PC-9 (cell line): ENCODE measurements around the gene SCML1.

ENCODE experiments used
- EZH2 ChIP-seq: fragments of 200-600 bp; sonication (generic); IDR thresholded peaks from 2 replicates; pipeline ENCODE4 v1.8.0; 2017; ENCODE audit warnings: antibody characterized with exemption, low read depth
- TF ChIP-seq, protein P1 (sequence below): fragments of 200-600 bp; sonication (generic); conservative IDR thresholded peaks from 2 replicates; pipeline ENCODE4 v1.6.1; 2017; ENCODE audit warnings: mixed run types, antibody characterized with exemption, mild to moderate bottlenecking, moderate library complexity

DNA sequence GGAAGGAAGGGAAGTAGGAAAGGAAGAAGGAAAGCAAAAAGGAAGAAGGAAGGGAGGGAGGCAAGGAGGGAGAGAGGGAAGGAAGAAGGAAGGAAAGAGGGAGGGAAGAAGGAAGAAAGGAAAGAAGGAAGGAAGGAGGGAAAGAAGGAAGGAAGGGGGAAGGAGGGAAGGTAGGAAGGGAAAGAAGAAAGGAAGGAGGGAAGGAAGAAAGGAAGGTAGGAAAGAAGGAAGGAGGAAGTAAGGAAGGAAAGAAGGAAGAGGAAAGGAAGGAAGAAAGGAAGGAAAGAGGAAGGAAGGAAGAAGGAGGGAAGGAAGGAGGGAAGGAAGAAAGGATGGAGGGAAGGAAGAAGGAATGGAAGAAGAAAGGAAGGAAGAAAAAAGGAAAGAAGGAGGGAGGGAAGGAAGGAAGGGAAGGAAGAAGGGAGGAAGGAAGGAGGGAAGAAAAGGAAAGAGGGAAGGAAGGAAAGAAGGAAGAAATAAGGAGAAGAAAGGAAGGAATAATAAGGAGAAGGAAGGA, 18.6 kb upstream of the SCML1 start:
- no peak for TF ChIP-seq EZH2
- TF ChIP-seq, protein P1, sequence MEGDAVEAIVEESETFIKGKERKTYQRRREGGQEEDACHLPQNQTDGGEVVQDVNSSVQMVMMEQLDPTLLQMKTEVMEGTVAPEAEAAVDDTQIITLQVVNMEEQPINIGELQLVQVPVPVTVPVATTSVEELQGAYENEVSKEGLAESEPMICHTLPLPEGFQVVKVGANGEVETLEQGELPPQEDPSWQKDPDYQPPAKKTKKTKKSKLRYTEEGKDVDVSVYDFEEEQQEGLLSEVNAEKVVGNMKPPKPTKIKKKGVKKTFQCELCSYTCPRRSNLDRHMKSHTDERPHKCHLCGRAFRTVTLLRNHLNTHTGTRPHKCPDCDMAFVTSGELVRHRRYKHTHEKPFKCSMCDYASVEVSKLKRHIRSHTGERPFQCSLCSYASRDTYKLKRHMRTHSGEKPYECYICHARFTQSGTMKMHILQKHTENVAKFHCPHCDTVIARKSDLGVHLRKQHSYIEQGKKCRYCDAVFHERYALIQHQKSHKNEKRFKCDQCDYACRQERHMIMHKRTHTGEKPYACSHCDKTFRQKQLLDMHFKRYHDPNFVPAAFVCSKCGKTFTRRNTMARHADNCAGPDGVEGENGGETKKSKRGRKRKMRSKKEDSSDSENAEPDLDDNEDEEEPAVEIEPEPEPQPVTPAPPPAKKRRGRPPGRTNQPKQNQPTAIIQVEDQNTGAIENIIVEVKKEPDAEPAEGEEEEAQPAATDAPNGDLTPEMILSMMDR, result no peak
